NCI-H1694 treated with DMSO at 0.1 percent for 48 hours (cell line): ENCODE data around the gene BRF1.
A peak's percentile ranks its signal among the peaks of the same experiment; 100 is the strongest.
"Not testable (repeated sequence)": the region's sequence is repeated elsewhere in the genome, so short reads cannot be mapped to it uniquely, and the experiment has no call there.

Experiments used
- DNase-seq: peaks from one replicate; lab custom pipeline; 2025; lab: John Stamatoyannopoulos, UW

Gene BRF1

GRCh38 chr14:105288936-105289335 is 11.9 kb downstream of the BRF1 start:
- not testable (repeated sequence) for DNase-seq

- DNase-seq: no peak
Observed at GRCh38 chr14:105287249-105288102, 13.3 kb downstream of the BRF1 start.

GRCh38 chr14:105286759-105287144 is 14.0 kb downstream of the BRF1 start:
- no peak for DNase-seq

- DNase-seq: no peak
Observed at GRCh38 chr14:105285174-105285573, 15.6 kb downstream of the BRF1 start.

- no peak for DNase-seq
Observed at GRCh38 chr14:105283899-105284298, 16.9 kb downstream of the BRF1 start.

- no peak for DNase-seq
Observed at GRCh38 chr14:105283028-105283427, 17.8 kb downstream of the BRF1 start.

- no peak for DNase-seq
Observed at GRCh38 chr14:105282098-105282725, 18.6 kb downstream of the BRF1 start.

GRCh38 chr14:105281371-105282097 is 19.3 kb downstream of the BRF1 start:
- peak; percentile 95 for DNase-seq

- DNase-seq: no peak
Observed at GRCh38 chr14:105280525-105280924, 20.3 kb downstream of the BRF1 start.

GRCh38 chr14:105279642-105280361 is 21.0 kb downstream of the BRF1 start:
- no peak for DNase-seq

GRCh38 chr14:105277448-105277847 is 23.4 kb downstream of the BRF1 start:
- not testable (repeated sequence) for DNase-seq

GRCh38 chr14:105275267-105275946 is 25.4 kb downstream of the BRF1 start:
- DNase-seq: no peak

- DNase-seq: no peak
Observed at GRCh38 chr14:105274637-105275036, 26.2 kb downstream of the BRF1 start.

- no peak for DNase-seq
Observed at GRCh38 chr14:105273062-105273461, 27.7 kb downstream of the BRF1 start.

- no peak for DNase-seq
Observed at GRCh38 chr14:105272623-105273022, 28.2 kb downstream of the BRF1 start.

GRCh38 chr14:105271224-105271890 is 29.4 kb downstream of the BRF1 start:
- no peak for DNase-seq

- no peak for DNase-seq
Observed at GRCh38 chr14:105269405-105269804, 31.4 kb downstream of the BRF1 start.

GRCh38 chr14:105268736-105269354 is 32.0 kb downstream of the BRF1 start:
- no peak for DNase-seq

GRCh38 chr14:105267820-105268548 is 32.8 kb downstream of the BRF1 start:
- DNase-seq: peak; percentile 14

GRCh38 chr14:105261781-105262180 is 39.0 kb downstream of the BRF1 start:
- DNase-seq: no peak
